Measurements from ENCODE around the gene SSBP1.
"Not testable (repeated sequence)": the region's sequence is repeated elsewhere in the genome, so short reads cannot be mapped to it uniquely, and the experiment has no call there.

Gene SSBP1

GRCh38 chr7:141737836-141738591 lies at the start of gene SSBP1:
Gene SSBP1, plus strand, starts transcription at chr7:141738358. Its CDS starts 809 bp downstream, at chr7:141739167.
- H3K4me1 ChIP-seq (ENCODE audit: insufficient read depth, insufficient read length) = no peaks in the 10 kb centered on the region
- no peaks in the 10 kb centered on the region for H3K27me3 ChIP-seq (ENCODE audit: insufficient read depth, insufficient read length)
- TF ChIP-seq ZNF274 (IDR thresholded peaks at IDR 0.05; ENCODE audit: low read depth, low read length) = no peak
- TF ChIP-seq YY1 (IDR thresholded peaks at IDR 0.05; ENCODE audit: insufficient read depth, insufficient read length) = peak; percentile 40
- no peak for TF ChIP-seq SUZ12 (IDR thresholded peaks at IDR 0.05; ENCODE audit: extremely low read depth, insufficient read depth, insufficient read length)
- H3K9ac ChIP-seq (ENCODE audit: insufficient read length, low read depth) = peak within 1 kb of the TSS; percentile 86
- peaks cover 34% of the 10 kb centered on the region for H3K36me3 ChIP-seq (ENCODE audit: insufficient read depth, insufficient read length, low read length)
- H3K9me3 ChIP-seq (ENCODE audit: insufficient read depth, low read length) = no peaks in the 10 kb centered on the region
- DNase-seq (ENCODE audit: low read depth, low spot score) = peak; percentile 96
- peak within 1 kb of the TSS; percentile 86 for H3K4me3 ChIP-seq (ENCODE audit: insufficient read length, low read depth)

GRCh38 chr7:141689072-141689825 lies 48.9 kb upstream of the SSBP1 start:
- H3K9ac ChIP-seq (ENCODE audit: insufficient read length, low read depth); H3K4me1 ChIP-seq (ENCODE audit: insufficient read depth, insufficient read length); H3K4me3 ChIP-seq (ENCODE audit: insufficient read length, low read depth); H3K27me3 ChIP-seq (ENCODE audit: insufficient read depth, insufficient read length); DNase-seq (ENCODE audit: low read depth, low spot score); H3K36me3 ChIP-seq (ENCODE audit: insufficient read depth, insufficient read length, low read length); H3K9me3 ChIP-seq (ENCODE audit: insufficient read depth, low read length): not testable (repeated sequence)

GRCh38 chr7:141691540-141691939 lies 46.6 kb upstream of the SSBP1 start:
- Histone ChIP-seq H3K4me3 (ENCODE audit: insufficient read length, low read depth) (no peak overlapping the region), H3K36me3 (ENCODE audit: insufficient read depth, insufficient read length, low read length) (peaks cover 2% of the 10 kb centered on the region), H3K4me1 (ENCODE audit: insufficient read depth, insufficient read length) (no peaks in the 10 kb centered on the region), H3K9me3 (ENCODE audit: insufficient read depth, low read length) (no peaks in the 10 kb centered on the region), H3K9ac (ENCODE audit: insufficient read length, low read depth) (no peak overlapping the region), H3K27me3 (ENCODE audit: insufficient read depth, insufficient read length) (no peaks in the 10 kb centered on the region)
- TF ChIP-seq ZNF274 (IDR thresholded peaks at IDR 0.05; ENCODE audit: low read depth, low read length) = no peak
- no peak for TF ChIP-seq YY1 (IDR thresholded peaks at IDR 0.05; ENCODE audit: insufficient read depth, insufficient read length)
- no peak for TF ChIP-seq SUZ12 (IDR thresholded peaks at IDR 0.05; ENCODE audit: extremely low read depth, insufficient read depth, insufficient read length)
- no peak for DNase-seq (ENCODE audit: low read depth, low spot score)

- no peak for TF ChIP-seq ZNF274 (IDR thresholded peaks at IDR 0.05; ENCODE audit: low read depth, low read length)
- TF ChIP-seq SUZ12 (IDR thresholded peaks at IDR 0.05; ENCODE audit: extremely low read depth, insufficient read depth, insufficient read length) = no peak
- no peak for TF ChIP-seq YY1 (IDR thresholded peaks at IDR 0.05; ENCODE audit: insufficient read depth, insufficient read length)
- Histone ChIP-seq H3K36me3 (ENCODE audit: insufficient read depth, insufficient read length, low read length) (peaks cover 2% of the 10 kb centered on the region), H3K9me3 (ENCODE audit: insufficient read depth, low read length) (no peaks in the 10 kb centered on the region), H3K4me3 (ENCODE audit: insufficient read length, low read depth) (no peak overlapping the region), H3K27me3 (ENCODE audit: insufficient read depth, insufficient read length) (no peaks in the 10 kb centered on the region), H3K9ac (ENCODE audit: insufficient read length, low read depth) (no peak overlapping the region), H3K4me1 (ENCODE audit: insufficient read depth, insufficient read length) (no peaks in the 10 kb centered on the region)
- DNase-seq (ENCODE audit: low read depth, low spot score) = no peak
These were observed 46.2 kb upstream of the SSBP1 start for GRCh38 chr7:141691961-141692360.

GRCh38 chr7:141693082-141693481 lies 45.1 kb upstream of the SSBP1 start:
- H3K9ac ChIP-seq (ENCODE audit: insufficient read length, low read depth) = no peak overlapping the region
- H3K4me3 ChIP-seq (ENCODE audit: insufficient read length, low read depth) = no peak overlapping the region
- TF ChIP-seq ZNF274 (IDR thresholded peaks at IDR 0.05; ENCODE audit: low read depth, low read length) (no peak), SUZ12 (IDR thresholded peaks at IDR 0.05; ENCODE audit: extremely low read depth, insufficient read depth, insufficient read length) (no peak), YY1 (IDR thresholded peaks at IDR 0.05; ENCODE audit: insufficient read depth, insufficient read length) (no peak)
- no peaks in the 10 kb centered on the region for H3K4me1 ChIP-seq (ENCODE audit: insufficient read depth, insufficient read length)
- no peaks in the 10 kb centered on the region for H3K27me3 ChIP-seq (ENCODE audit: insufficient read depth, insufficient read length)
- H3K36me3 ChIP-seq (ENCODE audit: insufficient read depth, insufficient read length, low read length) = peaks cover 2% of the 10 kb centered on the region
- H3K9me3 ChIP-seq (ENCODE audit: insufficient read depth, low read length) = no peaks in the 10 kb centered on the region
- no peak for DNase-seq (ENCODE audit: low read depth, low spot score)

GRCh38 chr7:141695803-141696289 lies 42.3 kb upstream of the SSBP1 start:
- H3K4me3 ChIP-seq (ENCODE audit: insufficient read length, low read depth) = no peak overlapping the region
- no peaks in the 10 kb centered on the region for H3K4me1 ChIP-seq (ENCODE audit: insufficient read depth, insufficient read length)
- H3K36me3 ChIP-seq (ENCODE audit: insufficient read depth, insufficient read length, low read length) = peaks cover 2% of the 10 kb centered on the region
- no peaks in the 10 kb centered on the region for H3K27me3 ChIP-seq (ENCODE audit: insufficient read depth, insufficient read length)
- H3K9ac ChIP-seq (ENCODE audit: insufficient read length, low read depth) = no peak overlapping the region
- TF ChIP-seq ZNF274 (IDR thresholded peaks at IDR 0.05; ENCODE audit: low read depth, low read length) (no peak), YY1 (IDR thresholded peaks at IDR 0.05; ENCODE audit: insufficient read depth, insufficient read length) (no peak), SUZ12 (IDR thresholded peaks at IDR 0.05; ENCODE audit: extremely low read depth, insufficient read depth, insufficient read length) (no peak)
- DNase-seq (ENCODE audit: low read depth, low spot score) = no peak
- H3K9me3 ChIP-seq (ENCODE audit: insufficient read depth, low read length) = no peaks in the 10 kb centered on the region

- H3K9me3 ChIP-seq (ENCODE audit: insufficient read depth, low read length) = no peaks in the 10 kb centered on the region
- TF ChIP-seq SUZ12 (IDR thresholded peaks at IDR 0.05; ENCODE audit: extremely low read depth, insufficient read depth, insufficient read length) (no peak), YY1 (IDR thresholded peaks at IDR 0.05; ENCODE audit: insufficient read depth, insufficient read length) (no peak), ZNF274 (IDR thresholded peaks at IDR 0.05; ENCODE audit: low read depth, low read length) (no peak)
- no peak for DNase-seq (ENCODE audit: low read depth, low spot score)
- H3K4me1 ChIP-seq (ENCODE audit: insufficient read depth, insufficient read length) = no peaks in the 10 kb centered on the region
- no peak overlapping the region for H3K9ac ChIP-seq (ENCODE audit: insufficient read length, low read depth)
- H3K4me3 ChIP-seq (ENCODE audit: insufficient read length, low read depth) = no peak overlapping the region
- no peaks in the 10 kb centered on the region for H3K27me3 ChIP-seq (ENCODE audit: insufficient read depth, insufficient read length)
- no peaks in the 10 kb centered on the region for H3K36me3 ChIP-seq (ENCODE audit: insufficient read depth, insufficient read length, low read length)
These were observed 41.8 kb upstream of the SSBP1 start for GRCh38 chr7:141696348-141696747.

Data from NT2/D1 (cell line).